Caco-2 (cell line): ENCODE measurements around the gene LENG8. TPM values are rescaled to one million over a fixed set of nuclear protein-coding genes. Genes with fewer than 3 reads are reported as not detected.

Experiments
- BruUV-seq: library from RNA; stranded (reverse); fragments of 400-500 nt; replicated peaks from 2 replicates; lab custom pipeline; 2021; lab: Mats Ljungman, UMichigan
- CTCF ChIA-PET: fragments of 300-600 bp; sonication (Branson Sonifier 250); formaldehyde crosslinking; loops from one replicate; lab custom pipeline; 2022; ENCODE audit warnings: antibody characterized with exemption; lab: Charles Lee
- POLR2A ChIA-PET: fragments of 300-600 bp; sonication (Branson Sonifier 250); formaldehyde crosslinking; loops from one replicate; lab custom pipeline; 2022; ENCODE audit warnings: antibody characterized with exemption; lab: Charles Lee
- DNase-seq, 2 experiments: peaks; one replicate each; pipeline versions ENCODE4 v3.0.0 to v3.0.0-alpha.2; 2020 to 2022
- H3K27me3 ChIP-seq: replicated peaks from 2 replicates; pipeline ENCODE4 v1.6.0; 2011; ENCODE audit warnings: low read length; ENCODE audit not compliant: control insufficient read depth, insufficient read depth
- H3K36me3 ChIP-seq: 2 replicates; pipeline ENCODE4 v1.5.1; 2011; ENCODE audit warnings: low read length; ENCODE audit not compliant: control insufficient read depth, insufficient read depth
- H3K4me1 ChIP-seq: fragments of 250-450 bp; sonication (Bioruptor Pico); 2 replicates; pipeline ENCODE4 v1.5.1; 2020; ENCODE audit warnings: mild to moderate bottlenecking
- H3K4me3 ChIP-seq: 2 replicates; pipeline ENCODE4 v1.5.1; 2011; ENCODE audit warnings: low read depth, mild to moderate bottlenecking, control low read depth, low read length
- H3K9me3 ChIP-seq: fragments of 250-450 bp; sonication (Bioruptor Pico); 2 replicates; pipeline ENCODE4 v1.5.1; 2020; ENCODE audit warnings: mild to moderate bottlenecking, moderate library complexity
- H3K27ac Mint-ChIP-seq: one replicate; pipeline ENCODE4 v1.8.0; 2022; ENCODE audit warnings: mixed read lengths; ENCODE audit not compliant: unreplicated experiment
- H3K27me3 Mint-ChIP-seq: one replicate; pipeline ENCODE4 v1.8.0; 2022; ENCODE audit warnings: mixed read lengths; ENCODE audit not compliant: insufficient read depth, unreplicated experiment
- H3K36me3 Mint-ChIP-seq: one replicate; pipeline ENCODE4 v1.8.0; 2022; ENCODE audit warnings: mild to moderate bottlenecking, mixed read lengths; ENCODE audit not compliant: insufficient read depth, unreplicated experiment
- H3K4me1 Mint-ChIP-seq: one replicate; pipeline ENCODE4 v1.8.0; 2022; ENCODE audit warnings: low read depth, mixed read lengths; ENCODE audit not compliant: unreplicated experiment
- H3K4me3 Mint-ChIP-seq: one replicate; pipeline ENCODE4 v1.8.0; 2022; ENCODE audit warnings: mild to moderate bottlenecking, moderate library complexity, mixed read lengths; ENCODE audit not compliant: unreplicated experiment
- H3K9me3 Mint-ChIP-seq: one replicate; pipeline ENCODE4 v1.8.0; 2022; ENCODE audit warnings: mixed read lengths; ENCODE audit not compliant: unreplicated experiment
- intact Hi-C: fragments of 100-400 bp; cut with micrococcal nuclease; formaldehyde crosslinking; loops from one replicate; pipeline ENCODE4 v1.10.0; 2022; ENCODE audit not compliant: unreplicated experiment
- total RNA-seq: library from RNA; stranded (reverse); gene quantifications from 2 replicates; pipeline ENCODE4 v1.2.3, GENCODE V29; 2022
- TF ChIP-seq, protein P1 (sequence below), 2 experiments: fragments of 200-600 bp in 1 of 2; IDR thresholded peaks; 1 replicate in 1 of 2; 2 replicates in 1 of 2; pipeline versions ENCODE4 v1.5.1 to v1.8.0; 2011 to 2022; ENCODE audit warnings: antibody characterized with exemption in 1 of 2, control low read depth in 1 of 2, inconsistent platforms in 1 of 2, low read depth in 1 of 2, low read length in 1 of 2, mild to moderate bottlenecking in 1 of 2, moderate library complexity in 1 of 2; ENCODE audit not compliant: insufficient read depth in 1 of 2, severe bottlenecking in 1 of 2, unreplicated experiment in 1 of 2

Gene LENG8
- total RNA-seq, 1 experiment from 2014 or later, result 143 TPM

DNA sequence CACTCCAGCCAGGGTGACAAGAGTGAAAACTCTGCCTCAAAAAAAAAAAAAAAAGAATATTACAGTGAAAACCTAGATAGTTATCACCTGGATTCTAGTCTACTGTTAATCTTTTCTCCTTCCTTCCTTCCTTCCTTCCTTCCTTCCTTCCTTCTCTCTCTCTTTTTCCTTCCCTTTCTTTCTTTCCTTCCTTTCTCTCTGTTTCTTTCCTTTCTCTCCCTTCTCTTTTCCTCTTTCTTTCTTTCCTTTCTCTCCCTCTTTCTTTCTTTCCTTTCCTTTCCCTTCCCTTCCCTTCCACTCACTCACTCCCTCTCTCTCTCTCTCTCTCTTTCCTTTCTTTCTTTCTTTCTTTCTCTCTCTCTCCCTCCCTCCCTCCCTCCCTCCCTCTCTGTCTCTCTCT is 43.4 kb upstream of the LENG8 start:
- CTCF ChIA-PET, result no interaction called here
- no peaks in the 10 kb centered on the region for H3K36me3 ChIP-seq
- Mint-ChIP-seq H3K4me1 (no peaks in the 10 kb centered on the region), H3K9me3 (peaks cover 16% of the 10 kb centered on the region), H3K27me3 (peaks cover 15% of the 10 kb centered on the region), H3K36me3 (peaks cover 12% of the 10 kb centered on the region), H3K27ac (no peak overlapping the region), H3K4me3 (no peak overlapping the region)
- TF ChIP-seq, protein P1, sequence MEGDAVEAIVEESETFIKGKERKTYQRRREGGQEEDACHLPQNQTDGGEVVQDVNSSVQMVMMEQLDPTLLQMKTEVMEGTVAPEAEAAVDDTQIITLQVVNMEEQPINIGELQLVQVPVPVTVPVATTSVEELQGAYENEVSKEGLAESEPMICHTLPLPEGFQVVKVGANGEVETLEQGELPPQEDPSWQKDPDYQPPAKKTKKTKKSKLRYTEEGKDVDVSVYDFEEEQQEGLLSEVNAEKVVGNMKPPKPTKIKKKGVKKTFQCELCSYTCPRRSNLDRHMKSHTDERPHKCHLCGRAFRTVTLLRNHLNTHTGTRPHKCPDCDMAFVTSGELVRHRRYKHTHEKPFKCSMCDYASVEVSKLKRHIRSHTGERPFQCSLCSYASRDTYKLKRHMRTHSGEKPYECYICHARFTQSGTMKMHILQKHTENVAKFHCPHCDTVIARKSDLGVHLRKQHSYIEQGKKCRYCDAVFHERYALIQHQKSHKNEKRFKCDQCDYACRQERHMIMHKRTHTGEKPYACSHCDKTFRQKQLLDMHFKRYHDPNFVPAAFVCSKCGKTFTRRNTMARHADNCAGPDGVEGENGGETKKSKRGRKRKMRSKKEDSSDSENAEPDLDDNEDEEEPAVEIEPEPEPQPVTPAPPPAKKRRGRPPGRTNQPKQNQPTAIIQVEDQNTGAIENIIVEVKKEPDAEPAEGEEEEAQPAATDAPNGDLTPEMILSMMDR (IDR thresholded peaks at IDR 0.05; ENCODE audit: insufficient read depth in 1 of 2, low read depth in 1 of 2, low read length in 1 of 2, severe bottlenecking in 1 of 2, unreplicated experiment in 1 of 2), result no peak
- intact Hi-C loops, result no loop called here
- H3K9me3 ChIP-seq, result peaks cover 12% of the 10 kb centered on the region
- no peaks in the 10 kb centered on the region for H3K27me3 ChIP-seq
- POLR2A ChIA-PET, result no interaction called here
- H3K4me1 ChIP-seq, result no peaks in the 10 kb centered on the region
- H3K4me3 ChIP-seq, result no peak overlapping the region
- DNase-seq, result no peak
- no TSS peak for BruUV-seq

DNA sequence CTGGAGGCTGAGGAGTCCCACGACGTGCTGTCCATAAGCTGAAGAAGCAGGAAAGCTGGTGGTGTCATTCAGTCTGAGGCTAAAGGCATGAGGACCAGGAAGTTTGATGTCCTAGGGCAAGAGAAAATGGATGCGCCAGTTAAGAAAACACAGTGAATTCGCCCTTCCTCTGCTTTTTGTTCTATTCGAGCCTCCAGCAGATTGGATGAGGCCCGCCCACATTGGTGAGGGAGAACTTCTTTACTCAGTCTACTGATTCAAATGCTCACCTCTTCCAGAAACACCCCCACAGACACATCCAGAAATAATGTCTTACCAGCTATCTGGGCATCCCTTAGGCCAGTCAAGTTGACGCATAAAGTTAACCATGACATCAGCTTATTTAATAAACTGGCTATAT is 41.2 kb upstream of the LENG8 start:
- H3K9me3 ChIP-seq, result peaks cover 12% of the 10 kb centered on the region
- H3K4me3 ChIP-seq, result no peak overlapping the region
- TF ChIP-seq, protein P1 (IDR thresholded peaks at IDR 0.05; ENCODE audit: insufficient read depth in 1 of 2, low read depth in 1 of 2, low read length in 1 of 2, severe bottlenecking in 1 of 2, unreplicated experiment in 1 of 2), result no peak
- no peaks in the 10 kb centered on the region for H3K36me3 ChIP-seq
- POLR2A ChIA-PET, result no interaction called here
- Mint-ChIP-seq H3K4me1 (no peaks in the 10 kb centered on the region), H3K27ac (no peak overlapping the region), H3K27me3 (peaks cover 16% of the 10 kb centered on the region), H3K36me3 (peaks cover 12% of the 10 kb centered on the region), H3K4me3 (no peak overlapping the region), H3K9me3 (peaks cover 23% of the 10 kb centered on the region)
- H3K4me1 ChIP-seq, result no peaks in the 10 kb centered on the region
- BruUV-seq, result no TSS peak
- CTCF ChIA-PET, result no interaction called here
- DNase-seq, result no peak
- no peaks in the 10 kb centered on the region for H3K27me3 ChIP-seq
- intact Hi-C loops, result no loop called here

DNA sequence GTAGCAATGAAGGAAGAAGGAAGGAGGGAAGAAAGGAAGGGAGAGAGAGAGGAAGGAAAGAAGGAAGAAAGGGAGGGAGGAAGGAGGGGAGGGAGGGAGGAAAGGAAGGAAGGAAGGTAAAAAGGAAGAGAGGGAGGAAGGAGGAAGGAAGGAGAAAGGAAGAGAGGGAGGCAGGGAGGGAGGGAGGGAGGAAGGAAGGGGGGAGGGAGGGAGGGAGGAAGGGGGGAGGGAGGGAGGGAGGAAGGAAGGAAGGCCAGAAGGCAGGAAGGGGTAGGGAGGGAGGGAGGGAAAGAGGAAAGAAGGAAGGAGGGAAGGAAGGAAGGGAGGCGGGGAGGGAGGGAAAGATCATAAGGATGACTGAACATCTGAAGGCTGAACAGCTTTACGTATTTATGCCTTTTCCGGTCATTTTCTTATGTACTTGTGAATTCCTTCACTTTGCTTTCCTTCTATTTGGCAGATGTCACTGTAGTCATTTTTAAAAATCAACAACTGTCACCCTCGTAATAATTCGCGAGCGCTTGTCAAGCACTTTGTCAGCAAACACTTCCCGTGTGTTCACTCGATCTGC is 40.5 kb upstream of the LENG8 start:
- no peak overlapping the region for H3K27ac Mint-ChIP-seq
- H3K4me1 Mint-ChIP-seq, result no peaks in the 10 kb centered on the region
- no peaks in the 10 kb centered on the region for H3K36me3 ChIP-seq
- TF ChIP-seq, protein P1 (IDR thresholded peaks at IDR 0.05; ENCODE audit: insufficient read depth in 1 of 2, low read depth in 1 of 2, low read length in 1 of 2, severe bottlenecking in 1 of 2, unreplicated experiment in 1 of 2), result no peak
- no peaks in the 10 kb centered on the region for H3K27me3 ChIP-seq
- POLR2A ChIA-PET, result no interaction called here
- H3K4me3 ChIP-seq, result no peak overlapping the region
- H3K9me3 ChIP-seq, result peaks cover 12% of the 10 kb centered on the region
- H3K27me3 Mint-ChIP-seq, result peaks cover 16% of the 10 kb centered on the region
- CTCF ChIA-PET, result no interaction called here
- no peak overlapping the region for H3K4me3 Mint-ChIP-seq
- no TSS peak for BruUV-seq
- peaks cover 29% of the 10 kb centered on the region for H3K9me3 Mint-ChIP-seq
- peaks cover 12% of the 10 kb centered on the region for H3K36me3 Mint-ChIP-seq
- no peaks in the 10 kb centered on the region for H3K4me1 ChIP-seq
- DNase-seq, result no peak
- intact Hi-C loops, result no loop called here
